Keratinocyte (primary cell): Measurements from ENCODE around the gene ATP6V0E2. TPM values are rescaled to one million over a fixed set of nuclear protein-coding genes. Genes with fewer than 3 reads are reported as not detected.

Source experiments
- DNase-seq: peaks from one replicate; pipeline ENCODE4 v3.0.0-alpha.2; 2011; ENCODE audit warnings: low read depth, missing footprints, low spot score
- FAIRE-seq: peaks from 2 replicates; lab custom pipeline; 2011; peaks lifted over from hg19 to GRCh38; lab: Jason Lieb, UNC
- H2AFZ ChIP-seq: 2 replicates; pipeline ENCODE4 v1.6.0; 2012; ENCODE audit warnings: low read length, control low read depth, inconsistent platforms; ENCODE audit not compliant: control insufficient read depth
- H3K27ac ChIP-seq: 2 replicates; pipeline ENCODE4 v1.5.1; 2011; ENCODE audit warnings: low read length; ENCODE audit not compliant: control insufficient read depth, insufficient read depth
- H3K27me3 ChIP-seq: 3 replicates; pipeline ENCODE4 v1.6.0; 2011; ENCODE audit warnings: low read length; ENCODE audit not compliant: control insufficient read depth, insufficient read depth; ENCODE audit errors: extremely low read depth
- H3K36me3 ChIP-seq, 2 experiments: 2 replicates in 1 of 2; 3 replicates in 1 of 2; pipeline ENCODE4 v1.5.1; 2011; ENCODE audit warnings: low read length in 2 of 2, mild to moderate bottlenecking in 1 of 2; ENCODE audit not compliant: control insufficient read depth in 2 of 2, insufficient read depth in 2 of 2; ENCODE audit errors: extremely low read depth in 1 of 2
- H3K4me1 ChIP-seq: 3 replicates; pipeline ENCODE4 v1.5.1; 2011; ENCODE audit warnings: low read length; ENCODE audit not compliant: control insufficient read depth, insufficient read depth; ENCODE audit errors: extremely low read depth
- H3K4me2 ChIP-seq: 3 replicates; pipeline ENCODE4 v1.6.0; 2011; ENCODE audit warnings: low read depth, low read length; ENCODE audit not compliant: control insufficient read depth, insufficient read depth; ENCODE audit errors: extremely low read depth
- H3K4me3 ChIP-seq, 3 experiments: fragments of 200-600 bp in 1 of 3; sonication (generic) in 1 of 3; 2 replicates in 2 of 3; 3 replicates in 1 of 3; pipeline ENCODE4 v1.5.1; 2011 to 2016; ENCODE audit warnings: low read length in 3 of 3, mild to moderate bottlenecking in 3 of 3, control low read depth in 2 of 3, inconsistent platforms in 1 of 3, low read depth in 1 of 3, mixed read lengths in 1 of 3, mixed run types in 1 of 3, moderate library complexity in 1 of 3; ENCODE audit not compliant: control insufficient read depth in 2 of 3, insufficient read depth in 2 of 3; ENCODE audit errors: extremely low read depth in 1 of 3
- H3K79me2 ChIP-seq: 2 replicates; pipeline ENCODE4 v1.6.0; 2012; ENCODE audit warnings: low read length; ENCODE audit not compliant: control insufficient read depth, insufficient read depth
- H3K9ac ChIP-seq: 3 replicates; pipeline ENCODE4 v1.6.0; 2011; ENCODE audit warnings: low read length; ENCODE audit not compliant: control insufficient read depth, insufficient read depth; ENCODE audit errors: extremely low read depth
- H3K9me1 ChIP-seq: 3 replicates; pipeline ENCODE4 v1.6.0; 2011; ENCODE audit warnings: low read length; ENCODE audit not compliant: control insufficient read depth, insufficient read depth; ENCODE audit errors: extremely low read depth
- H3K9me3 ChIP-seq: 2 replicates; pipeline ENCODE4 v1.5.1; 2012; ENCODE audit warnings: low read depth, low read length; ENCODE audit not compliant: control insufficient read depth
- H4K20me1 ChIP-seq: 3 replicates; pipeline ENCODE4 v1.6.0; 2011; ENCODE audit warnings: low read length; ENCODE audit not compliant: control insufficient read depth, insufficient read depth; ENCODE audit errors: extremely low read depth
- EZH2 ChIP-seq: IDR thresholded peaks from one replicate; pipeline ENCODE4 v1.6.1; 2012; ENCODE audit warnings: inconsistent platforms, mild to moderate bottlenecking, low read length, moderate library complexity
- dilution Hi-C: fragments of 300-500 bp; cut with MboI; formaldehyde crosslinking; loops from one replicate; pipeline ENCODE4 v1.7.0; 2020; ENCODE audit warnings: low sequenced_read_pairs; ENCODE audit not compliant: extremely low pct_ligation_motif_present
- polyA plus RNA-seq, 5 experiments: library from polyadenylated mRNA; depleted of rRNA in 3 of 5; stranded (reverse) in 3 of 5; stranded (forward) in 1 of 5; unstranded in 1 of 5; fragments of >200 nt; gene quantifications; 1 replicate in 1 of 5; 2 replicates in 3 of 5; 3 replicates in 1 of 5; pipeline versions ENCODE4 v1.2.1 to v1.2.3, GENCODE V29; 2011 to 2012; ENCODE audit warnings: missing spikeins in 2 of 5, low read depth in 1 of 5, low replicate concordance in 1 of 5
- TF ChIP-seq, protein P1 (sequence below), 3 experiments: IDR thresholded peaks in 1 of 3; conservative IDR thresholded peaks in 1 of 3; optimal IDR thresholded peaks in 1 of 3; 2 replicates in 2 of 3; 3 replicates in 1 of 3; pipeline versions ENCODE3 to v1.5.1; 2011; ENCODE audit warnings: low read length in 3 of 3, mild to moderate bottlenecking in 3 of 3, moderate library complexity in 2 of 3, control low read depth in 1 of 3, inconsistent platforms in 1 of 3; ENCODE audit not compliant: insufficient read depth in 2 of 3; ENCODE audit errors: extremely low read depth in 1 of 3

The ATP6V0E2 gene
- polyA plus RNA-seq, 1 donor (not counting 4 experiments of a cell fraction or from before 2014, with no cell fraction given): 5.0 TPM

GRCh38 chr7:149843566-149843965, 30.2 kb upstream of the ATP6V0E2 start:
- dilution Hi-C loops: no loop called here
- TF ChIP-seq EZH2: no peak
- TF ChIP-seq, protein P1, sequence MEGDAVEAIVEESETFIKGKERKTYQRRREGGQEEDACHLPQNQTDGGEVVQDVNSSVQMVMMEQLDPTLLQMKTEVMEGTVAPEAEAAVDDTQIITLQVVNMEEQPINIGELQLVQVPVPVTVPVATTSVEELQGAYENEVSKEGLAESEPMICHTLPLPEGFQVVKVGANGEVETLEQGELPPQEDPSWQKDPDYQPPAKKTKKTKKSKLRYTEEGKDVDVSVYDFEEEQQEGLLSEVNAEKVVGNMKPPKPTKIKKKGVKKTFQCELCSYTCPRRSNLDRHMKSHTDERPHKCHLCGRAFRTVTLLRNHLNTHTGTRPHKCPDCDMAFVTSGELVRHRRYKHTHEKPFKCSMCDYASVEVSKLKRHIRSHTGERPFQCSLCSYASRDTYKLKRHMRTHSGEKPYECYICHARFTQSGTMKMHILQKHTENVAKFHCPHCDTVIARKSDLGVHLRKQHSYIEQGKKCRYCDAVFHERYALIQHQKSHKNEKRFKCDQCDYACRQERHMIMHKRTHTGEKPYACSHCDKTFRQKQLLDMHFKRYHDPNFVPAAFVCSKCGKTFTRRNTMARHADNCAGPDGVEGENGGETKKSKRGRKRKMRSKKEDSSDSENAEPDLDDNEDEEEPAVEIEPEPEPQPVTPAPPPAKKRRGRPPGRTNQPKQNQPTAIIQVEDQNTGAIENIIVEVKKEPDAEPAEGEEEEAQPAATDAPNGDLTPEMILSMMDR (optimal IDR thresholded peaks at IDR 0.05 in 1 of 3, IDR thresholded peaks at IDR 0.05 in 1 of 3, conservative IDR thresholded peaks at IDR 0.05 in 1 of 3; ENCODE audit: extremely low read depth in 1 of 3, insufficient read depth in 2 of 3, low read length in 3 of 3): no peak
- Histone ChIP-seq H3K4me3 (no peak overlapping the region), H3K27ac (no peak overlapping the region), H3K27me3 (no peaks in the 10 kb centered on the region), H2AFZ (no peak overlapping the region), H3K9ac (no peak overlapping the region), H4K20me1 (no peaks in the 10 kb centered on the region), H3K4me2 (no peak overlapping the region), H3K79me2 (peaks cover 10% of the 10 kb centered on the region), H3K36me3 (peaks cover 0 to 2% of the 10 kb centered on the region in 2 experiments), H3K9me1 (no peaks in the 10 kb centered on the region), H3K4me1 (peaks cover 8% of the 10 kb centered on the region), H3K9me3 (no peaks in the 10 kb centered on the region)
- FAIRE-seq (no peak), DNase-seq (no peak)

- no peak overlapping the region for H3K4me3 ChIP-seq
- no peak for FAIRE-seq
These were observed 29.3 kb upstream of the ATP6V0E2 start for GRCh38 chr7:149844445-149844844.

More at GRCh38 chr7:149844445-149844844, 29.3 kb upstream of the ATP6V0E2 start:
- H3K36me3 ChIP-seq: peaks cover 0 to 4% of the 10 kb centered on the region in 2 experiments
- peaks cover 3% of the 10 kb centered on the region for H3K79me2 ChIP-seq
- dilution Hi-C loops: no loop called here
- H3K9ac ChIP-seq: no peak overlapping the region
- TF ChIP-seq, protein P1 (optimal IDR thresholded peaks at IDR 0.05 in 1 of 3, IDR thresholded peaks at IDR 0.05 in 1 of 3, conservative IDR thresholded peaks at IDR 0.05 in 1 of 3; ENCODE audit: extremely low read depth in 1 of 3, insufficient read depth in 2 of 3, low read length in 3 of 3): no peak
- no peak for TF ChIP-seq EZH2
- H3K9me1 ChIP-seq: no peaks in the 10 kb centered on the region
- DNase-seq: no peak
- peaks cover 2% of the 10 kb centered on the region for H3K4me1 ChIP-seq
- no peaks in the 10 kb centered on the region for H3K9me3 ChIP-seq
- H4K20me1 ChIP-seq: no peaks in the 10 kb centered on the region
- no peak overlapping the region for H3K4me2 ChIP-seq
- no peaks in the 10 kb centered on the region for H3K27me3 ChIP-seq
- no peak overlapping the region for H2AFZ ChIP-seq
- no peak overlapping the region for H3K27ac ChIP-seq
